Liver (tissue), 10 donors: ENCODE measurements around the gene ZNF597. TPM values are rescaled to one million over a fixed set of nuclear protein-coding genes. Genes with fewer than 3 reads are reported as not detected.

Experiments used
- DNase-seq: peaks from one replicate; pipeline ENCODE4 v3.0.0-alpha.2; 2017; ENCODE audit warnings: low spot score
- H3K27ac ChIP-seq, 2 donors: one replicate each; pipeline ENCODE4 v1.7.0; 2013; ENCODE audit warnings: inconsistent platforms in 2 of 2, low read length in 2 of 2, control low read depth in 1 of 2, low read depth in 1 of 2, mild to moderate bottlenecking in 1 of 2
- H3K27me3 ChIP-seq, 4 donors: one replicate each; pipeline versions ENCODE4 v1.6.1 to v1.7.0; 2013; ENCODE audit warnings: low read length in 3 of 4, inconsistent platforms in 1 of 4, mild to moderate bottlenecking in 1 of 4, moderate library complexity in 1 of 4; ENCODE audit not compliant: control insufficient read depth in 4 of 4, insufficient read depth in 4 of 4
- H3K36me3 ChIP-seq, 4 donors: one replicate each; pipeline versions ENCODE4 v1.6.1 to v1.7.0; 2013; ENCODE audit warnings: low read length in 3 of 4, mild to moderate bottlenecking in 3 of 4, low read depth in 1 of 4, moderate library complexity in 1 of 4; ENCODE audit not compliant: control insufficient read depth in 4 of 4, insufficient read depth in 3 of 4
- H3K4me1 ChIP-seq, 4 donors: one replicate each; pipeline versions ENCODE4 v1.6.1 to v1.7.0; 2013; ENCODE audit warnings: low read length in 3 of 4, mild to moderate bottlenecking in 3 of 4, moderate library complexity in 1 of 4; ENCODE audit not compliant: control insufficient read depth in 4 of 4, insufficient read depth in 4 of 4
- H3K4me3 ChIP-seq, 3 donors: one replicate each; pipeline versions ENCODE4 v1.6.1 to v1.7.0; 2013; ENCODE audit warnings: low read length in 3 of 3, control low read depth in 1 of 3, low read depth in 1 of 3, mild to moderate bottlenecking in 1 of 3
- H3K9ac ChIP-seq, 2 donors: one replicate each; pipeline ENCODE4 v1.7.0; 2013; ENCODE audit warnings: low read length in 2 of 2, mild to moderate bottlenecking in 2 of 2, moderate library complexity in 2 of 2, control low read depth in 1 of 2, low read depth in 1 of 2
- H3K9me3 ChIP-seq, 4 donors: one replicate each; pipeline versions ENCODE4 v1.6.1 to v1.7.0; 2013; ENCODE audit warnings: low read length in 3 of 4; ENCODE audit not compliant: control insufficient read depth in 4 of 4
- ATF3 ChIP-seq: IDR thresholded peaks from 2 replicates; pipeline ENCODE4 v1.6.1; 2016; ENCODE audit warnings: antibody characterized with exemption
- CTCF ChIP-seq: fragments of 150-350 bp; IDR thresholded peaks from 2 replicates; pipeline ENCODE4 v1.5.1; 2017; ENCODE audit warnings: improper control_type of control experiment, low read depth, low read length; ENCODE audit not compliant: missing input control
- EGR1 ChIP-seq, 2 donors: IDR thresholded peaks; 2 replicates each; pipeline ENCODE4 v1.6.1; 2016 to 2018; ENCODE audit warnings: antibody characterized with exemption in 2 of 2, low read depth in 2 of 2
- FOXA1 ChIP-seq: IDR thresholded peaks from 2 replicates; pipeline ENCODE4 v1.6.1; 2016; ENCODE audit warnings: antibody characterized with exemption
- FOXA2 ChIP-seq: IDR thresholded peaks from 2 replicates; pipeline ENCODE4 v1.6.1; 2016; ENCODE audit warnings: antibody characterized with exemption
- GABPA ChIP-seq, 2 donors: IDR thresholded peaks in 1 of 2; conservative IDR thresholded peaks in 1 of 2; 2 replicates each; pipeline ENCODE4 v1.6.1; 2016; ENCODE audit warnings: antibody characterized with exemption in 2 of 2, mild to moderate bottlenecking in 1 of 2, moderate library complexity in 1 of 2
- HNF4A ChIP-seq, 2 donors: conservative IDR thresholded peaks; 2 replicates each; pipeline ENCODE4 v1.6.1; 2016; ENCODE audit warnings: antibody characterized with exemption in 2 of 2, mild to moderate bottlenecking in 2 of 2
- JUND ChIP-seq, 2 donors: IDR thresholded peaks; 2 replicates each; pipeline ENCODE4 v1.6.1; 2016; ENCODE audit warnings: antibody characterized with exemption in 2 of 2
- MAX ChIP-seq: IDR thresholded peaks from 2 replicates; pipeline ENCODE4 v1.6.1; 2016; ENCODE audit warnings: antibody characterized with exemption
- NR2F2 ChIP-seq: IDR thresholded peaks from 2 replicates; pipeline ENCODE4 v1.6.1; 2016; ENCODE audit warnings: antibody characterized with exemption
- RAD21 ChIP-seq, 2 donors: IDR thresholded peaks; 2 replicates each; pipeline ENCODE4 v1.6.1; 2016; ENCODE audit warnings: antibody characterized with exemption in 2 of 2, mild to moderate bottlenecking in 2 of 2
- REST ChIP-seq: IDR thresholded peaks from 2 replicates; pipeline ENCODE4 v1.6.1; 2016; ENCODE audit warnings: antibody characterized with exemption, mild to moderate bottlenecking
- RXRA ChIP-seq, 2 donors: IDR thresholded peaks; 2 replicates each; pipeline ENCODE4 v1.6.1; 2017 to 2018; ENCODE audit warnings: antibody characterized with exemption in 2 of 2, mild to moderate bottlenecking in 1 of 2
- SP1 ChIP-seq: IDR thresholded peaks from 2 replicates; pipeline ENCODE4 v1.6.1; 2018; ENCODE audit warnings: antibody characterized with exemption, mild to moderate bottlenecking
- YY1 ChIP-seq: IDR thresholded peaks from 2 replicates; pipeline ENCODE4 v1.6.1; 2016; ENCODE audit warnings: antibody characterized with exemption, mild to moderate bottlenecking
- WGBS: extraction: QIAGEN DNeasy Blood & Tissue Kit; methylation state at CpG from one replicate; pipeline ENCODE4 v1.1.7; 2013; 5-methylcytosine and 5-hydroxymethylcytosine counted together
- polyA plus RNA-seq, 2 donors: library from polyadenylated mRNA; stranded (reverse) in 1 of 2; unstranded in 1 of 2; fragments of 200-250 nt in 1 of 2; fragments of >200 nt in 1 of 2; fragmentation: Nextera tagmentation in 1 of 2; extraction: Ambion mirVana in 1 of 2; gene quantifications; one replicate each; pipeline versions ENCODE4 v1.2.1 to v1.2.3, GENCODE V29; 2013 to 2015
- small RNA-seq: library from RNA; depleted of rRNA; stranded (forward); fragments of <200 nt; gene quantifications from one replicate; pipeline ENCODE3, GENCODE V24; 2014
- total RNA-seq, 2 donors: library from RNA; depleted of rRNA; stranded (reverse); fragments of >200 nt; gene quantifications; one replicate each; pipeline ENCODE4 v1.2.3, GENCODE V29; 2014
- donor health status: healthy.
- donor health status: healthy.
- donor health status: healthy.
- donor health status: healthy.
- donor health status: healthy.

ZNF597 gene
- total and polyA plus RNA-seq, 4 donors, result 0.53 to 1.7 (median 0.85) TPM

GRCh38 chr16:3388325-3388724 is 55.0 kb downstream of the ZNF597 start:
- TF ChIP-seq FOXA2 (no peak), YY1 (no peak), FOXA1 (no peak), SP1 (no peak), NR2F2 (no peak), EGR1 (IDR thresholded peaks at IDR 0.05; ENCODE audit: low read depth in 2 of 2) (no peak), RAD21 (IDR thresholded peaks at IDR 0.05) (no peak), GABPA (IDR thresholded peaks at IDR 0.05 in 1 of 2, conservative IDR thresholded peaks at IDR 0.05 in 1 of 2) (no peak), RXRA (IDR thresholded peaks at IDR 0.05) (no peak), ATF3 (no peak), MAX (no peak), CTCF (no peak), JUND (IDR thresholded peaks at IDR 0.05) (no peak), REST (no peak), HNF4A (conservative IDR thresholded peaks at IDR 0.05) (no peak)
- Histone ChIP-seq H3K9me3 (peaks cover 33 to 49% (median 48%) of the 10 kb centered on the region in 4 donors), H3K4me3 (peak overlapping the region in 2 of 3 donors; percentile 33 to 44), H3K27ac (no peak overlapping the region), H3K4me1 (no peaks in the 10 kb centered on the region), H3K36me3 (peaks cover 31 to 69% (median 64%) of the 10 kb centered on the region in 4 donors), H3K27me3 (no peaks in the 10 kb centered on the region), H3K9ac (no peak overlapping the region)
- WGBS, result 97% methylated on average over 6 of the region's 6 CpGs
- DNase-seq, result no peak

GRCh38 chr16:3383045-3383448 is 60.3 kb downstream of the ZNF597 start:
- TF ChIP-seq MAX, result no peak
- TF ChIP-seq YY1, result no peak
- Histone ChIP-seq H3K9ac (no peak overlapping the region), H3K36me3 (peaks cover 10 to 54% (median 49%) of the 10 kb centered on the region in 4 donors), H3K9me3 (peaks cover 53 to 67% (median 62%) of the 10 kb centered on the region in 4 donors), H3K27me3 (no peaks in the 10 kb centered on the region), H3K27ac (no peak overlapping the region), H3K4me3 (peak overlapping the region in 2 of 3 donors; percentile 51 to 79), H3K4me1 (no peaks in the 10 kb centered on the region)
- DNase-seq, result no peak
- 98% methylated on average over 10 of the region's 10 CpGs for WGBS

Small RNAs within 50 kb of the gene (small RNA-seq; reads per million reads assigned to genes)
- not detected for gene MIR6126

Other genes starting within 250 kb of the ZNF597 start
- 1 to 10 TPM; 4.5 to 5.3 TPM for gene ZNF200, start 208.3 kb downstream of the ZNF597 start, total RNA-seq
- 1 to 10 TPM; 1.8 to 2.3 TPM for gene ZNF200, start 208.3 kb downstream of the ZNF597 start, polyA plus RNA-seq
- gene MEFV, start 186.9 kb downstream of the ZNF597 start, total RNA-seq, result 1 to 10 TPM; 1.2 to 3.3 TPM
- gene MEFV, start 186.9 kb downstream of the ZNF597 start, polyA plus RNA-seq, result under 1 TPM; 0.33 to 0.36 TPM
- gene ZNF263, start 160.0 kb downstream of the ZNF597 start, total RNA-seq, result 10 to 100 TPM; 17.2 to 27.3 TPM
- gene ZNF263, start 160.0 kb downstream of the ZNF597 start, polyA plus RNA-seq, result 1 to 10 TPM; 6.3 to 9.4 TPM
- 1 to 10 TPM; 1.8 to 2.6 TPM for gene TIGD7, start 138.1 kb downstream of the ZNF597 start, total RNA-seq
- gene TIGD7, start 138.1 kb downstream of the ZNF597 start, polyA plus RNA-seq, result under 1 TPM; 0.58 to 0.71 TPM
- gene ZNF75A, start 138.0 kb downstream of the ZNF597 start, total RNA-seq, result 10 to 100 TPM; 11.0 to 17.2 TPM
- gene ZNF75A, start 138.0 kb downstream of the ZNF597 start, polyA plus RNA-seq, result 1 to 10 TPM; 4.9 to 8.6 TPM
- under 1 TPM; 0.08 to 0.19 TPM for gene OR2C1, start 87.6 kb downstream of the ZNF597 start, total RNA-seq
- gene OR2C1, start 87.6 kb downstream of the ZNF597 start, polyA plus RNA-seq, result not detected
- gene ZSCAN32, start 42.5 kb downstream of the ZNF597 start, total RNA-seq, result 1 to 10 TPM; 6.1 to 7.7 TPM
- gene ZSCAN32, start 42.5 kb downstream of the ZNF597 start, polyA plus RNA-seq, result 1 to 10 TPM; 4.2 to 5.9 TPM
- gene ZNF174, start 42.3 kb downstream of the ZNF597 start, total RNA-seq, result 1 to 10 TPM; 4.2 to 4.6 TPM
- gene ZNF174, start 42.3 kb downstream of the ZNF597 start, polyA plus RNA-seq, result 1 to 10 TPM; 3.8 to 4.1 TPM
- gene NAA60, start 176 bp upstream of the ZNF597 start, total RNA-seq, result 10 to 100 TPM; 11.3 to 21.3 TPM
- 10 to 100 TPM; 29.9 to 41.3 TPM for gene NAA60, start 176 bp upstream of the ZNF597 start, polyA plus RNA-seq
- not detected for gene C16orf90, start 52.0 kb upstream of the ZNF597 start, total RNA-seq
- gene C16orf90, start 52.0 kb upstream of the ZNF597 start, polyA plus RNA-seq, result not detected
- 1 to 10 TPM; 4.4 to 5.2 TPM for gene CLUAP1, start 57.5 kb upstream of the ZNF597 start, total RNA-seq
- gene CLUAP1, start 57.5 kb upstream of the ZNF597 start, polyA plus RNA-seq, result 1 to 10 TPM; 3.1 to 8.1 TPM
- gene NLRC3, start 133.9 kb upstream of the ZNF597 start, total RNA-seq, result 1 to 10 TPM; 1.5 to 2.2 TPM
- under 1 TPM; 0.35 to 0.58 TPM for gene NLRC3, start 133.9 kb upstream of the ZNF597 start, polyA plus RNA-seq
- 1 to 10 TPM; 1.8 to 4.9 TPM for gene SLX4, start 168.1 kb upstream of the ZNF597 start, total RNA-seq
- under 1 TPM; 0.32 to 0.87 TPM for gene SLX4, start 168.1 kb upstream of the ZNF597 start, polyA plus RNA-seq
- gene DNASE1, start 211.2 kb upstream of the ZNF597 start, total RNA-seq, result 10 to 100 TPM; 10.2 to 11.6 TPM
- 1 to 10 TPM in 1 of 2 donors, under 1 TPM in 1; 0.77 to 2.1 TPM for gene DNASE1, start 211.2 kb upstream of the ZNF597 start, polyA plus RNA-seq